DOHH2 (cell line): Measurements from ENCODE around the gene MARK3.

ENCODE experiments used
- H3F3A ChIP-seq: fragments of 200-600 bp; sonication (generic), shearing (Covaris generic); 2 replicates; pipeline ENCODE4 v1.6.0; 2016; ENCODE audit warnings: antibody characterized with exemption, mild to moderate bottlenecking; ENCODE audit not compliant: control insufficient read depth, insufficient read depth
- H3K27ac ChIP-seq: fragments of 200-600 bp; sonication (generic); 2 replicates; pipeline ENCODE4 v1.5.1; 2014; ENCODE audit warnings: low read depth, mild to moderate bottlenecking, low read length, moderate library complexity
- H3K27me3 ChIP-seq: fragments of 200-600 bp; sonication (generic); 2 replicates; pipeline ENCODE4 v1.6.1; 2014; ENCODE audit warnings: mild to moderate bottlenecking, low read length, mixed read lengths; ENCODE audit not compliant: control insufficient read depth
- H3K36me3 ChIP-seq: fragments of 200-600 bp; sonication (generic); 2 replicates; pipeline ENCODE4 v1.6.1; 2014; ENCODE audit warnings: mild to moderate bottlenecking, low read length, moderate library complexity, mixed read lengths; ENCODE audit not compliant: control insufficient read depth
- H3K4me1 ChIP-seq: fragments of 200-600 bp; sonication (generic); 2 replicates; pipeline ENCODE4 v1.6.1; 2014; ENCODE audit warnings: mild to moderate bottlenecking, low read length, mixed read lengths; ENCODE audit not compliant: control insufficient read depth
- H3K4me2 ChIP-seq: fragments of 200-600 bp; sonication (generic); 2 replicates; pipeline ENCODE4 v1.6.0; 2014; ENCODE audit warnings: mild to moderate bottlenecking, low read length, moderate library complexity
- H3K4me3 ChIP-seq: fragments of 200-600 bp; sonication (generic); 2 replicates; pipeline ENCODE4 v1.5.1; 2014; ENCODE audit warnings: mild to moderate bottlenecking, low read length, mixed read lengths
- H3K79me2 ChIP-seq: fragments of 200-600 bp; sonication (generic); 2 replicates; pipeline ENCODE4 v1.6.1; 2014; ENCODE audit warnings: mild to moderate bottlenecking, low read length, mixed read lengths; ENCODE audit not compliant: control insufficient read depth
- H3K9me2 ChIP-seq: fragments of 200-600 bp; sonication (generic); replicated peaks from 2 replicates; pipeline ENCODE4 v1.6.1; 2014; ENCODE audit warnings: mild to moderate bottlenecking, low read length, mixed read lengths; ENCODE audit not compliant: control insufficient read depth
- H3K9me3 ChIP-seq: fragments of 200-600 bp; sonication (generic); 2 replicates; pipeline ENCODE4 v1.6.1; 2014; ENCODE audit warnings: antibody characterized with exemption, low read length, mixed read lengths; ENCODE audit not compliant: control insufficient read depth, insufficient read depth
- H4K20me1 ChIP-seq: fragments of 200-600 bp; sonication (generic); 2 replicates; pipeline ENCODE4 v1.6.0; 2014; ENCODE audit warnings: low read depth, mild to moderate bottlenecking, antibody characterized with exemption, low read length, moderate library complexity; ENCODE audit not compliant: control insufficient read depth, insufficient read depth
- CTCF ChIP-seq: fragments of 200-600 bp; sonication (generic); IDR thresholded peaks from one replicate; pipeline ENCODE4 v1.5.1; 2014; ENCODE audit warnings: antibody characterized with exemption, mild to moderate bottlenecking, low read depth, low read length; ENCODE audit not compliant: poor library complexity, severe bottlenecking
- EZH2phosphoT487 ChIP-seq: fragments of 200-600 bp; sonication (generic); IDR thresholded peaks from 2 replicates; pipeline ENCODE4 v1.6.1; 2017; ENCODE audit warnings: borderline replicate concordance, mild to moderate bottlenecking, antibody characterized with exemption, low read length, moderate library complexity, mixed read lengths

MARK3 gene

DNA sequence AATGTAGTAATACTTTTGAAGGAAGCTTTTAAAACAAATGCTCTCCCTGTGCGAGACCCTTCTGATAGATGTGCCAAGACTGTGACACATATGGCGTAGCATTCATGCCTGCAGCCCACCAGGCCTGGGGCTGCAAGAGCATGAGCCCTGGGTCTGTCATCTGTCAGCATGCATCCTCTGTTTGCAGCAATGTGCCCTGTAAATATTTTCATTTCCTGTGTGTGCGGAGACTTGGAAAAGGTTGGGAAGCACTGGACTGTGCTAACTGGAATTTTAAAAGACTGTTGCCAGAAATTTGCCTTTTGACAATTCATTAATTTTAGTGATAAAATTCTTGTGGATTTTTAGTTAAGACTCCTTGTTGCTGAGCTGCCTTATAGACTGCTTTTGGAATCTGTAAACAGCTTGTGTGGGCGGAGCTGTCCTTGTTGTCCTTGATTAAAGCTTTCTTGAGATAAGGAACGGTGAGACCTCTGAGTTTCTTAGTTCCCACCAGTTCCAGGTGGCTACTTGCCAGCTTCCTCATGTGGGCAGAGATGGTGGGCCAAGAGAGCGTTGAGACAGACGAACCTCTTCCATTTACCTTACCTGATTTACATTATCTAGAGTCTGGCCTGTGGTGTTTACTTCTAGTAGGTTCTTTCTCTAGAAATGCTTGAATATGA lies 23.4 kb downstream of the MARK3 start:
- no peak overlapping the region for H3K4me3 ChIP-seq

GRCh38 chr14:103416916-103417315 lies 31.7 kb downstream of the MARK3 start:
- H4K20me1 ChIP-seq: peaks cover 6% of the 10 kb centered on the region; the same call in 1 of the 2 replicates
- TF ChIP-seq CTCF (no peak), EZH2phosphoT487 (no peak)
- H3K9me2 ChIP-seq: no peaks in the 10 kb centered on the region
- no peaks in the 10 kb centered on the region for H3K9me3 ChIP-seq
- no peaks in the 10 kb centered on the region for H3K27me3 ChIP-seq
- peaks cover 16% of the 10 kb centered on the region for H3K36me3 ChIP-seq
- H3K79me2 ChIP-seq: peaks cover 53% of the 10 kb centered on the region
- H3K4me3 ChIP-seq: no peak overlapping the region
- peaks cover 5% of the 10 kb centered on the region; the same call in 1 of the 2 replicates for H3K4me1 ChIP-seq
- no peak overlapping the region for H3K27ac ChIP-seq
- no peaks in the 10 kb centered on the region for H3F3A ChIP-seq
- H3K4me2 ChIP-seq: no peak overlapping the region

More for the DNA sequence above, 23.4 kb downstream of the MARK3 start:
- H3K27ac ChIP-seq: no peak overlapping the region
- no peaks in the 10 kb centered on the region for H3K9me3 ChIP-seq
- H3F3A ChIP-seq: no peaks in the 10 kb centered on the region; the same call in 1 of the 2 replicates
- H4K20me1 ChIP-seq: peaks cover 10% of the 10 kb centered on the region
- H3K27me3 ChIP-seq: no peaks in the 10 kb centered on the region
- no peaks in the 10 kb centered on the region for H3K9me2 ChIP-seq
- peaks cover 7% of the 10 kb centered on the region for H3K4me1 ChIP-seq
- no peak overlapping the region for H3K4me2 ChIP-seq
- H3K36me3 ChIP-seq: peaks cover 33% of the 10 kb centered on the region
- peaks cover 60% of the 10 kb centered on the region for H3K79me2 ChIP-seq
- TF ChIP-seq CTCF (no peak), EZH2phosphoT487 (no peak)

GRCh38 chr14:103418481-103418818 lies 33.2 kb downstream of the MARK3 start:
- no peaks in the 10 kb centered on the region for H3K9me2 ChIP-seq
- no peak overlapping the region for H3K27ac ChIP-seq
- H3K36me3 ChIP-seq: peaks cover 13% of the 10 kb centered on the region
- no peak overlapping the region for H3K4me2 ChIP-seq
- no peaks in the 10 kb centered on the region for H3K27me3 ChIP-seq
- peaks cover 6% of the 10 kb centered on the region; the same call in 1 of the 2 replicates for H4K20me1 ChIP-seq
- TF ChIP-seq EZH2phosphoT487 (no peak), CTCF (no peak)
- peaks cover 53% of the 10 kb centered on the region for H3K79me2 ChIP-seq
- H3K4me1 ChIP-seq: peaks cover 5% of the 10 kb centered on the region; the same call in 1 of the 2 replicates
- H3F3A ChIP-seq: no peaks in the 10 kb centered on the region
- H3K9me3 ChIP-seq: no peaks in the 10 kb centered on the region
- H3K4me3 ChIP-seq: no peak overlapping the region
